GM13976 (cell line): ENCODE data around the gene CLASP1.
"Not testable (repeated sequence)": the region's sequence is repeated elsewhere in the genome, so short reads cannot be mapped to it uniquely, and the experiment has no call there.

ENCODE experiments used
- DNase-seq: peaks from one replicate; pipeline ENCODE4 v3.0.0; 2012; ENCODE audit warnings: low spot score
- CTCF ChIP-seq: IDR thresholded peaks from 2 replicates; pipeline ENCODE4 v1.5.1; 2012; ENCODE audit warnings: borderline replicate concordance, mild to moderate bottlenecking; ENCODE audit not compliant: insufficient read depth; ENCODE audit errors: extremely low read depth, missing control alignments, control extremely low read depth
- in situ Hi-C: fragments of 300-500 bp; cut with MboI; formaldehyde crosslinking; loops from one replicate; pipeline ENCODE4 v1.12.0; 2022; ENCODE audit warnings: low sequenced_read_pairs, mixed read lengths, inconsistent platforms; ENCODE audit not compliant: unreplicated experiment

Gene CLASP1

DNA sequence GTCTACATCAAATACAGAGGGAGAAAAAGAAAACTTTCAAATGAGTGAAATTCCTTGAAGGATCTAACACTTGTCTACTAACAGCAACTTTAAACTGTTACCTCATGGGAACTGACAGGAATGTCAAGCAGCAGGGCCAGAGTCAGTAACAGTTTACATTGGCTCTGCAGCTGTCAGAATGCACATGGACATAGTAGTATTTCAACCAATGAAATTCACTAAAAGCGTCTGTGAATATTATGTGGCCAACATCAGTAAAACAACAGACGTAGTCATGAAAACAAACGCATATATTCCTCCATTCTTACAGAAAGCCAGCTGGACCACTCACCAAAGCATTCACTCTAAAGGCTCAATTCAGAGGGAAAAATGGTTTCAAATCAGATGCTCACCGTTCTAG lies 197.9 kb downstream of the CLASP1 start:
- no peak for TF ChIP-seq CTCF
- DNase-seq = no peak
- in situ Hi-C loops = no loop called here

- no peak for DNase-seq
- in situ Hi-C loops = no loop called here
- TF ChIP-seq CTCF = no peak
These were observed 199.0 kb downstream of the CLASP1 start for GRCh38 chr2:121450301-121450700.

- no peak for DNase-seq
- TF ChIP-seq CTCF = no peak
- in situ Hi-C loops = no loop called here
These were observed 202.5 kb downstream of the CLASP1 start for GRCh38 chr2:121446647-121447241.

DNA sequence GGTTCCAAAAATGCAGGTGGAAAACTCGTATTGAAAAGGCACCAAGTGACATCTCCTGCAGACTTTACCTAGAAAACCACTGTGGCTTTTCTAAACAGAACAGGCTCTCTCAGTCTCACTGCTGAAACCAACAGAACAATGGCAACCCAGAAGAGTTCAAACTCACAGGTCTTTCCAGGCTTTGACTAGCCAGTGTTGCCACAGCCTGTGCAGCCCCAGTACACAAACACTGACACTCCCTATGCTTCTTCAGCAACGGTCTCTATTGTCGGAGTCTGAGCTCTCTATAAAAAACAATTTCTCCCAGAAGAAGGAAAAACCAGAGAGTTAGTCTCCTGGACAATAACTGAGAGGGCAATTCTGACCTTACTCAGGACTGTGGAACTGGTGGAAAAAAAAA lies 206.4 kb downstream of the CLASP1 start:
- no peak for TF ChIP-seq CTCF
- in situ Hi-C loops = no loop called here
- DNase-seq = no peak

DNA sequence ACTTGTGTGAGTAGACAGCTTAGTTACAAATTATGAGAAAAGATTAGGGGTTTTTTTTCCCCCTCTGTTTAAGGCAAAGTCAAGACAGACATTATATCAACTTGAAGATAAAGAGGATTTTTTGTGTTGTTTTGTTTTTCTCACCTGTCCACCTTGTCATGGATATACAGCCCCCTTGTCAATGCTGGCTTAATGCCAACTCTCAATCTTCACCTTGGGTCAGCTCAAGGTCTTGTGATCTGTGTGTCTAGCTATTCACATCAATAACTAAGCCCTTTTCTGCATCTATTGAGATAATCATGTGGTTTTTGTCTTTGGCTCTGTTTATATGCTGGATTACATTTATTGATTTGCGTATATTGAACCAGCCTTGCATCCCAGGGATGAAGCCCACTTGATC lies 211.0 kb downstream of the CLASP1 start:
- in situ Hi-C loops, DNase-seq: not testable (repeated sequence)

DNA sequence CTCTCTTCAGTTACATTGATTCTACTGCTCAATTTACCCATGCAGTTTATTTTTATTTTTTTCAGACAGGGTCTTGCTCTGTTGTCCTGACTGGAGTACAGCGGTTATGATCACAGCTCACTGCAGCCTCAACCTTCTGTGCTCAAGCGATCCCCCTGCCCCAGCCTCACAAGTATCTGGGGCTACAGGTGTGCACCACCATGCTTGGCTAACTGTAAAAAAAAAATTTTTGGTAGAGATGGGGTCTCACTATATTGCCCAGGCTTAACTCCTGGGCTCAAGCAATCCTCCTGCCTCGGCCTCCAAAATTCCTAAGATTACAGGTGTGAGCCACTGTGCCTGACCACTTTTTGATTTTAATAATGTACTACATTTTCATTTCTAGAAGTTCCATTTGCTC lies 212.3 kb downstream of the CLASP1 start:
- in situ Hi-C loops = no loop called here
- no peak for TF ChIP-seq CTCF
- no peak for DNase-seq

DNA sequence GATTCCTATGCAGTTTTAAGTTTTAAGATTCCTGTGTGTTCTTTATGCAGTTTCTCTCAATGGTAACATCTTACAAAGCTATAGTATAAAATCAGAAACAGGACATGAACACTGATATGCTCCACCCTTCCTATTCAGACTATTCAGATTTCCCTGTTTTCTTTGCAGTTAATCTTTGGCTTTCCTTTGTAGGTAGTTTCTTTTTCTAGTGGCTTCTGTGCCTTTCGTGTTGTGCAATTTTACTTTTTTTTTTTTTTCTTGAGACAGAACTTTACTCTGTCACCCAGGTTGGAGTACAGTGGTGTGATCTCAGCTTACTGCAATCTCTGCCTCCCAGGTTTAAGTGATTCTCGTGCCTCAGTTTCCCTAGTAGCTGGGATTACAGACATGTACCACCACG lies 213.5 kb downstream of the CLASP1 start:
- no peak for DNase-seq
- TF ChIP-seq CTCF = no peak
- in situ Hi-C loops = no loop called here
